Epithelial cell of esophagus (primary cell): ENCODE results near the gene CPZ.

ENCODE experiments used
- DNase-seq: peaks from one replicate; pipeline ENCODE4 v3.0.0; 2010; ENCODE audit warnings: low read depth
- H3K4me3 ChIP-seq: 2 replicates; pipeline ENCODE4 v1.5.1; 2011; ENCODE audit warnings: mild to moderate bottlenecking, low read length, control low read depth
- TF ChIP-seq, protein P1 (sequence below): IDR thresholded peaks from 2 replicates; pipeline ENCODE4 v1.5.1; 2011; ENCODE audit warnings: low read depth, mild to moderate bottlenecking, low read length, control low read depth, inconsistent platforms; ENCODE audit not compliant: insufficient read depth; ENCODE audit errors: missing control alignments

CPZ gene

GRCh38 chr4:8646296-8647093, 53.9 kb downstream of the CPZ start:
- TF ChIP-seq, protein P1, sequence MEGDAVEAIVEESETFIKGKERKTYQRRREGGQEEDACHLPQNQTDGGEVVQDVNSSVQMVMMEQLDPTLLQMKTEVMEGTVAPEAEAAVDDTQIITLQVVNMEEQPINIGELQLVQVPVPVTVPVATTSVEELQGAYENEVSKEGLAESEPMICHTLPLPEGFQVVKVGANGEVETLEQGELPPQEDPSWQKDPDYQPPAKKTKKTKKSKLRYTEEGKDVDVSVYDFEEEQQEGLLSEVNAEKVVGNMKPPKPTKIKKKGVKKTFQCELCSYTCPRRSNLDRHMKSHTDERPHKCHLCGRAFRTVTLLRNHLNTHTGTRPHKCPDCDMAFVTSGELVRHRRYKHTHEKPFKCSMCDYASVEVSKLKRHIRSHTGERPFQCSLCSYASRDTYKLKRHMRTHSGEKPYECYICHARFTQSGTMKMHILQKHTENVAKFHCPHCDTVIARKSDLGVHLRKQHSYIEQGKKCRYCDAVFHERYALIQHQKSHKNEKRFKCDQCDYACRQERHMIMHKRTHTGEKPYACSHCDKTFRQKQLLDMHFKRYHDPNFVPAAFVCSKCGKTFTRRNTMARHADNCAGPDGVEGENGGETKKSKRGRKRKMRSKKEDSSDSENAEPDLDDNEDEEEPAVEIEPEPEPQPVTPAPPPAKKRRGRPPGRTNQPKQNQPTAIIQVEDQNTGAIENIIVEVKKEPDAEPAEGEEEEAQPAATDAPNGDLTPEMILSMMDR, result no peak
- H3K4me3 ChIP-seq, result no peak overlapping the region
- DNase-seq, result no peak

- no peak overlapping the region for H3K4me3 ChIP-seq
- DNase-seq, result no peak
- TF ChIP-seq, protein P1, result no peak
Measured at GRCh38 chr4:8647094-8647570, 54.6 kb downstream of the CPZ start.

DNA sequence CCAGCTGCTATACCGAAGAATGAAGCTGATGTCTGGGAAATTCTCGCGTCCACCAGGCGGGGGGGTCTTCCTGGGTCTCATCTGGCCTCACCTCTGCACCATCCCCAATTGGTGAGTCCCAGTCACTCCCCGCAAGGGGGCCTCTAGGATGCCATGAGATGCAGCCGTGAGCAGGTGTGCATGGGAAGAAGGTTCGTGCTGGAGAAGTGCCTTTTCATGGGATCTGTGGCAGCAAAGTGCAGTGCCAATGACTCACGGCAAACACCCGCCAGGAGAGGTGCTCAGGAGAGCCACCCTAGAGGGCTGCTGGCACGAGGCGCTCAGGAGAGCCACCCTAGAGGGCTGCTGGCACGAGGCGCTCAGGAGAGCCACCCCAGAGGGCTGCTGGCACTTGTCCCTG, 55.1 kb downstream of the CPZ start:
- H3K4me3 ChIP-seq, result no peak overlapping the region
- DNase-seq, result no peak
- TF ChIP-seq, protein P1, result no peak

GRCh38 chr4:8648296-8648695, 55.7 kb downstream of the CPZ start:
- no peak for DNase-seq
- TF ChIP-seq, protein P1, result no peak
- H3K4me3 ChIP-seq, result no peak overlapping the region

- TF ChIP-seq, protein P1, result no peak
Measured at GRCh38 chr4:8648816-8649630, 56.5 kb downstream of the CPZ start.

GRCh38 chr4:8649631-8650361, 57.2 kb downstream of the CPZ start:
- no peak for DNase-seq

More at GRCh38 chr4:8648816-8649630, 56.5 kb downstream of the CPZ start:
- no peak overlapping the region for H3K4me3 ChIP-seq
- DNase-seq, result no peak

More at GRCh38 chr4:8649631-8650361, 57.2 kb downstream of the CPZ start:
- TF ChIP-seq, protein P1, result no peak
- H3K4me3 ChIP-seq, result no peak overlapping the region
